Erythroblast (primary cell): ENCODE data around the gene SLCO2B1.

Source experiments
- DNase-seq, 2 experiments: peaks; one replicate each; lab custom pipeline; 2025; lab: John Stamatoyannopoulos, UW
- GATA1 ChIP-seq: IDR thresholded peaks from 2 replicates; pipeline ENCODE4 v1.6.1; 2011; ENCODE audit warnings: low read depth, mild to moderate bottlenecking, control low read depth, low read length, moderate library complexity
- POLR2A ChIP-seq: IDR thresholded peaks from 2 replicates; pipeline ENCODE4 v1.6.1; 2011; ENCODE audit warnings: mild to moderate bottlenecking, low read length

Gene SLCO2B1

DNA sequence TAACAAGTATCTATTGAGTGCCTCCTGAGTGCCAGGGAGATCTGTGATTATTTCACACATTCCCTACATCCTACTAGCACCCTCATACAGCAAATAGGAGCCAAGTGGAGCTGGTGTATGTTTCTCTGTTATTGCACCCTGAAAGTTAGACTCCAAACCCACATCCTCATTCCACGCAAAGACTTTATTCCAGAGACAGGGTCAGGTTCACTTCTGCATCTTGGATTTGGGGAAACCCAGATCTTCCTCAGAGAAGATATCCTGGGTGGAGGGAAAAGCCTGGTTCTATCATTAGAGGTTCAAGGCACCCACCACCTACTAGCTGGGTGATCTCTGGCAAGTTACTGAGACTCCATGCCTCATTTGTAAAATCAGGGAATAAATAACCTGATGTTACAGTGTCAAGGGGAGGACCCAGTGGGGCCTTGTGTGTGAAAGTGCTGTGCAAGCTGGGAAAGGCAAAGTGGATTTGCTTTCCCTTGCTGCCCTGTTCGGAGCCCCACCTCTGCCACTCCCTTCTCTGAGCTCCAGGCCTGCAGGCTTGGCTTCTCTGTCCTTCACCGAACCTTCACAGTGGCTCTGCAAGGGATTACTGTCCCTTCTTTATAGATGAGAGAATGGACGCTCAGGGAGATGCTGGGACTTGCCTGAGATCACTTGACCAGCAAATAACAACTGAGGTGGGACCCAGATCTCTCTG, 991 bp upstream of the SLCO2B1 start:
- TF ChIP-seq POLR2A (no peak), GATA1 (no peak)
- DNase-seq = no peak

DNA sequence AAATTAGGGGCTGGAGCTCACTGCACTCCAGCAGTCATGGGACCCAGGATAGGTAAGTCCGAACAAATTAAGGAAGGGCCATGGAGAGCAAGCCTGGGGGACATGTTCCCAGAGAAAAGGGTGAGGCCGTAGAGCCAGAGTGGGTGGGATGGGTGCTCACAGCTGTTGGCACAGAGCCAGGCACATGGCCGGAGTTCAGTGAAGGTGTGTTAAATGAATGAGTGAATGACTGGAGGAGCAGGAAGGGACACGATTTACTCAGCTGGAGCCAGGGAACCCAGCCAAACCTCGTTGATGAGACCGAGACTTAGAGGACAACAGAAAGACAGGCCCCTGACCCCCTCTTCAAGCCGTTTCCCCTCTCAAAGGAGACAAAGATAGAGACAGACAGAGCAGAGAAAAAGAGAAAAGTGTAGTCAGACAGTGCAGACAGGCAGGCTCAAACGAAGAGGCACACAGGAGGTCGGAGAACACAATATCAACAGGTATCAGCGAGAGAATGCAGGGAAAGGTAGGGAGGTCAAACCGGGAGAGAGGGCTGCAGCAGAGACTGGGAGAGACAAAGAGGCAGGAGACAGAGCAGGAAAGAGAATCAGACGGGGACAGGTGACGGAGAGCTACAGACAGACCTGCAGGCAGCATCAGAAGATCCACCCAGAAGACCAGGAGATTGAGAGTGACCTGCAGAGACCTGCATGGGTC, 590 bp downstream of the SLCO2B1 start:
- DNase-seq = no peak

GRCh38 chr11:75152090-75152489, 1.2 kb downstream of the SLCO2B1 start:
- DNase-seq = no peak
- TF ChIP-seq GATA1 (no peak), POLR2A (no peak)

More for the DNA sequence above, 590 bp downstream of the SLCO2B1 start:
- no peak for TF ChIP-seq GATA1
- no peak for TF ChIP-seq POLR2A

DNA sequence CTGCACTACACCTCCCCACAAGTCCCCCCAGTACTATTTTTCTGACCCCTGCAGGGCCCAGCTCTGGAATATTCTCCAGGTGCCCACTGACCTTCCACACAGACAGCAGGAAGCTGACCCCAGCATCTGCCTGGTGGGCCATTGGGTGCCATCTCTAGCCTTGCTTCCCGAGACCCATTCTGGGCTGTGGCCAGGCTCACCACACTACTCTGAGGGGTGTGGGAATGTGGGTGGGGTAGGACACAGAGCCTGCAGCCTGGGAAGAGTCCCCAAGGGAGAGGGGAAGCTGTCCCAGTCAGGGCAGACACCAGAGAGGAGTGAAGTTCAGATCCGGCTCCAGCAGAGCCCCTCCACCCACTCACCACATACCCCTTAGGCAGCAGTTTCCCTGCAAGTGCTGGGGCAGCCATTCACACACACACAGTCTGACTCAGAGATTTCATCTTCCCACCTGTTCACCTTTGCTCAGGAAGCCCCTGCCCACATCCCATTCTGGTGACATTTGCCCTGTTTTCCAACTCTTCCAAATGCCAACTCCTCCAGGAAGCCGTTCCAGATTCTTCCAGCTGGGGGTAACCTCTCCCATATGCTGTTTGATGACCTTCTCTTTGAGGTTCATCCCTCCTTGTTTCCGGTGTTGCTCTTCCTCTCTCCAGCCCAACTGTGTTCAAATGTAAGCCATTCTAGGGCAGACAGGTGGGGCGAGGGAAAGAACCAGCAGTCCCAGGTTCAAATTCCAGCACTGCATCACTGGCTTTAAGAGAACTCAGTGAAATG, 1.9 kb downstream of the SLCO2B1 start:
- DNase-seq = no peak

DNA sequence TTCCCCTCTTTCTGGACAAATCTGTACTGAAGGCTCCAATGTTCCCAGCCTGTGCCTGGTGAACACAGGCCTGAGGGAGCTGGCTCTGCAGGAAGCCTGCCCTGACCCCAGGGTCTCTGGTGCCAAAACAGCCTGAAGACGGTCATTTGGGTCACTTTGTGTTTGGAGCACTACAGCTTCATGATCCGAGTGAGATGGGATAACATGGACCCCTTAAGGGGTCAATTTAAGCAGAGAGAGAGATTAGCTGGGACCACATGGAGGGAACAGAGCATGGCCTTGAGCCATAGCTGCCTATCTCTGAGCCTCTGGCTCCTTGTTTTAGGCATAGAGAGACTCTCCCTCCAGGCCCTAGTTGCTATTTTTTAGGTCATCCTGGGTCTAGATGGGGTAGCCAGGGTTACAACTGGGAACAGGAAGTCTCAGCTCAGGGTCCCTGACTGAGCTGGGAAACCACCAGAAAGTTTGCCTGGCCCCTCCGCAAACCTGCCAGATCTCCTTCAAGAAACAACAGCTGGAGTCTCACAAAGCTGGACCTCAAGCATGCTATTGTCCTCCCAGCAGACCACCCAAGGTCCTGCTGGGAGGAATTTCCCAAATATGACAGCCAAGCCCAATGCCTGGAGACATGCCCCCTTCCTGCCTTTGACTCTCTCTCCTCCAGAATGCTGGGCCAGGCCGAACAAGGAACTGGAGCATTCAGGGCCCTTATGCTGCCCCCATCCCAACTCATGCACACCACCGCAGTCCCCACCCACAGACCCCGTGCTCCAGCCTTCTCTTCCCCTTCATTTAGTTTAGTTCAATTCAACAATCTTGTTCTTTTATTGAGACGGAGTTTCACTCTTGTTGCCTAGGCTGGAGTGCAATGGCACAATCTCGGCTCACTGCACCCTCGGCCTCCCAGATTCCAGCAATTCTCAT, 4.0 kb downstream of the SLCO2B1 start:
- DNase-seq = no peak
- TF ChIP-seq POLR2A (no peak), GATA1 (no peak)

More for the DNA sequence above, 1.9 kb downstream of the SLCO2B1 start:
- no peak for TF ChIP-seq POLR2A
- no peak for TF ChIP-seq GATA1

GRCh38 chr11:75155570-75156422, 4.9 kb downstream of the SLCO2B1 start:
- TF ChIP-seq GATA1 (no peak), POLR2A (no peak)
- no peak for DNase-seq

- TF ChIP-seq GATA1 (no peak), POLR2A (no peak)
- no peak for DNase-seq
These were observed 7.3 kb downstream of the SLCO2B1 start for GRCh38 chr11:75158241-75158640.

DNA sequence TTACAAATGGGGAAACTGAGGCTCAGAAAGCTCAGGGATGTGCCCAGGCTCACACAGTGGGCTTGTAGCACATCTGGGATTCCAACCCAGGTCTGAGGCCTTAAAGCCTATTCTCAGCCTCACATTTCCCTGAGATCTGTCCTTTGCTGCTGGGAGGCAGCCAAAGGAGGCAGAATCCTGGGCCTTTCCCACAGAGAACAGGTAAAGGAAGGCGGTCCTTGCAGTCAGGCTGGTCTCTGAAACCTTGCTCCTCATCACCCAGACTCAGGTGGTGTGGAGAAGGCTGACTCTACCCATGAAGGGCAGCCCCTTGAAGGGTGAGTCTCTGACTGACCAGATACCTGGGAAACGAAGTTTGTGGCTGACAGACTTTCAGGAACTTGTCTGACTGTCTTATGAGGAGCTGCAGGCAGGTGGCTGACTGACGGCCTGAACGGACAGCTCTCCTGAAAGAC, 7.8 kb downstream of the SLCO2B1 start:
- no peak for TF ChIP-seq POLR2A
- no peak for TF ChIP-seq GATA1
- no peak for DNase-seq

DNA sequence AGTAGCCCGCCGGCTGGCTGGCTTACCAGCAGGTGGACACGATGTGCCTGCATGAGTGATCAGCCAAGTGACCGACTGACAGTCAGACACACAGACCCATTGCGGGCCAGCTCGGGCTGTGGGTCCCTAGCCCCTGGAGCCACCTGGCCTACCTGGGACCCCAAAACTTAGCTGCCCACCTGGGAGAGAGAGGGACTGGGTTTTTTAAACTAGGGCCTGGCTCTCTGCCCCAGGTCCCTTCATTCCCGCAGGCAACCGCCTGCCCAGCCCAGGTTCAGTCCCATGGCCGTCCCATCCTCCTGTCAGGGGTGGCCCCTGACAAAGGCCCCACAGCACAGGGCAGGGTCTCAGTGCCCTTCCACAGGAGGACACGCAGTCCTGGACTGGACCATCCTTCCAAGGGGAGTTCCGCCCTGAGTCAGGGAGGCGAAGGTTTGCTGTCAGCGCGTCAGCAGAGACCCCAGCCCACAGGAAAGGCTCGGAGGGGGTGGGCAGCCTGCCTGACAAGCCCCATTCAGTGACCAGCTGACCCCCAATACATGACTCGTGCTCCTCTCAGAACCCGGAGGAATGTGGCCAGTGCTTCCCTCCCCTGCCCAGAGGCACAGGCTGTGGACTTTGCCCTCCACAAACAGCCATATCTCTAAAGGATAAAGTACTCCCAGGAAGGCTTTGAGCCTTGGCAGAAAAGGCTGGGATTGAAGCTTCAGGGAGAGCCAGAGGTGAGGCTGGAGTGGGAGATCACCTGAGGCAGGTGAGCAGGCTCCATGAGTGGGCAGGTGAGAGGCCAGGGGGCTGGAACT, 8.4 kb downstream of the SLCO2B1 start:
- no peak for TF ChIP-seq GATA1
- no peak for TF ChIP-seq POLR2A
- no peak for DNase-seq

DNA sequence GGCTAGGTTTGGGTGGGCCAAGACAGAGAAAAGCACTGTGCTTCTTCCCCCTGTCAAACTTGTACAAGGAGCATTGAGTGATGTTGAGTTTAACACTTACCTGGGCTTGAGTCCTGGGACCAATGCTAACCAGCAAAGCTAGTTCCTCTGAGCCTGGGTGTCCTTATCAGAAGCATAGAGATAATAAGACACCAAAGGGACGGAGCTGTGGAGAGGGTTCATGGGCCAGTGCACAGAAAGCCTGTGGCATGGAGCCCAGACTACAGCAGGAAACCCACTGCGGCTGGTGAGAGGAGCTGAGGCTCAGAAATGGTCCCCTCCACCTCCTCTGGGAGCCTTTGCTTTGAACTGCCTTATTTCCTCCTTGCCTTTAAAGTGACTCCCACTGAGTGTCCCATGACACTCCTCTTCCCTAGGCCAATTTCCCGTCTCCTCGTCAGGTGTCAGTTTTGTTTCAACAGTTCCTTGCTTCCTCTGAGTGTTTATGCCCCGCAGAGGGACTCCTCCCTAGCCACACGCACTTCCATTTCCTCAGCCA, 9.4 kb downstream of the SLCO2B1 start:
- TF ChIP-seq GATA1 (no peak), POLR2A (no peak)

DNA sequence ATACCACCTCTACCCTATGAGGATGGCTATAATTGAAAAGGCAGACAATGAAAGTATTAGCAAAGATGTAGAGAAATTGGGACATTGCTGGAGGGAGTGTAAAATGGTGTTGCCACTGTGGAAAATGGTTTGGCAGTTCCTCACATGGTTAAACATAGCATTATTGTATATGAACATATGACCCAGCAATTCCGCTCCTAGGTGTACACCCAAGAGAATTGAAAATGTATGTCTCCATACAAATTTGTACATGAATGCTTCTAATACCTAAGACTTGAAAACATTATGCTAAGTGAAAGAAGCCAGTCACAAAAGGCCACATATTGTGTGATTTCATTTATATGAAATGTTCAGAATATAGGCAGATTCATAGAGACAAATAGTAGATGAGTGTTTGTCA, 10.0 kb downstream of the SLCO2B1 start:
- no peak for TF ChIP-seq POLR2A
- no peak for TF ChIP-seq GATA1
- no peak for DNase-seq

More for the DNA sequence above, 9.4 kb downstream of the SLCO2B1 start:
- DNase-seq = no peak
